NK-92 treated with Interleukin-12 subunit alpha and Interleukin-12 subunit beta, amount 100 ng/mL, for 24 hours (cell line): ENCODE measurements around the gene SMDT1.
"Not testable (repeated sequence)": the region's sequence is repeated elsewhere in the genome, so short reads cannot be mapped to it uniquely, and the experiment has no call there.

ENCODE experiments used
- DNase-seq: peaks from one replicate; lab custom pipeline; 2025; lab: John Stamatoyannopoulos, UW

The SMDT1 gene

GRCh38 chr22:42070517-42071422, 8.7 kb upstream of the SMDT1 start, which contains the start of gene NAGA:
NAGA (minus strand) TSS chr22:42070812; CDS start chr22:42070297, 515 bp downstream.
- DNase-seq, result peak; percentile 72

DNA sequence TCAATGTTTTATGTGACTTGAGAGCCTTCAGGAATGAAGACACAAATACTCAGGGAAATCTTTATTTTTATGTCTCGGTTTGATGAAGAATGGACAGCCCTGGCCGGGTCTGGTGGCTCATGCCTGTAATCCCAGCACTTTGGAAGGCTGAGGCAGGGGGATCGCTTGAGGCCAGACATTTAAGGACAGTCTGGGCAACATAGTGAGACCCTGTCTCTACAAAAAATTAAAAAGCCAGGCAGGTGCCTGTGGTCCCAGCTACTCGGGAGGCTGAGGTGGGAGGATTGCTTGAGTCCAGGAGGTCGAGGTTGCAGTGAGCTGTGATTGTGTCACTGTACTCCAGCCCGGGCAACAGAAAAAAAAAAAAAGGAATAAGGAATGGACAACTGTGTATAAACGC, 8.0 kb upstream of the SMDT1 start:
- not testable (repeated sequence) for DNase-seq

DNA sequence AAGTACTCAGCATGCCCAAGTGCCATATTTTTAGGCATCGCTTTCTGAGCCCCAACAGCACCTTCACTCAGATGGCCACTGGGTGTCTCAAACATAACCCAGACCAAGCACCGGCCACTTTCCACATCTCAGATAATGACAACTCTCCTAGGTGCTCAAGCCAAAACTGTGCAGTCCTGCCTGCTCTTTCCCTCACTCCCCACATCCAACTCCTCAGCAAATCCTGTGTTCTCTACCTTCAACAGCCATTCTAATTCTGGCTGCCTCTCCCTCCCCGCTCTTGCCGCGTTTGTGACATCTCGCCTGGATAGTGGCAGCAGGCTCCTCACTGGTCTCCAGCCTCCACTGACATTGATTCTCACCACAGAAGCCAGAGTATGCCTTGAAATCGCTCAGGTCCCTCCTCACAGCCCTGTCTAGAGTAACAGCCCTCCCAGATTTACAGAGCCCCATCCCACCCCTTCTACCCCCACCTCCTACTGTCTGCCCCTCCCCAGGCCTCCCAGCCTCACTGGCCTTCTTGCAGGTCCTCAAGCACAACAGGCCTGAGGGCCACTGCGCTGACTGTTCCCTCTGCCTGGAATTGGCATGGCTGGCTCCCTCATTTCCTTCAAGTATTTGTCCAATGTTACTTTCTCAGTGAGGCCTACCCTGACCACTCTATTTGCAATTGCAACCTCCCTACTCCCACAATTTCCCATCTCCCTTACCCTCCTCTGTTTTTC, 6.7 kb upstream of the SMDT1 start:
- DNase-seq, result no peak

DNA sequence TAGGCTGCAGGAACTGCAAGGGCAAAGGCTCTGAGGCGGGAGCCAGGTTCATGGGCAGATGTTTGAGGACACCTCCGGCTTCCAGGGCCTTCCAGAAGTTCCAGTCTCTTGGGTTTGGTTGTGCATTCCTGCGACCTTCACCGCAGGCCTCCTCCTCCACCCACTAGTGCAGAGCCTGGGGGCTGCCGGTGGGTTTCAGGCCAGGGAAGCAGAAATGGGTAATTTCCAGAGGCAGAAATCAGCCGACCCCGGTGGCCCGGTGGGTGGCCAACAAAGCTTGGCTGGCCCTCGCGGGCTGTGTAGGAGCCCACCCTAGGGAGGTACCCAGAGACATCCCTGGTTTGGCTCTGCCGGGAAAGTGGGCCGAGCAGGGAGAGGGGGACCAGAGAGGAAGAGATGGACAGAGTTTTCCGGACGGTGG, 5.9 kb upstream of the SMDT1 start:
- DNase-seq, result no peak

DNA sequence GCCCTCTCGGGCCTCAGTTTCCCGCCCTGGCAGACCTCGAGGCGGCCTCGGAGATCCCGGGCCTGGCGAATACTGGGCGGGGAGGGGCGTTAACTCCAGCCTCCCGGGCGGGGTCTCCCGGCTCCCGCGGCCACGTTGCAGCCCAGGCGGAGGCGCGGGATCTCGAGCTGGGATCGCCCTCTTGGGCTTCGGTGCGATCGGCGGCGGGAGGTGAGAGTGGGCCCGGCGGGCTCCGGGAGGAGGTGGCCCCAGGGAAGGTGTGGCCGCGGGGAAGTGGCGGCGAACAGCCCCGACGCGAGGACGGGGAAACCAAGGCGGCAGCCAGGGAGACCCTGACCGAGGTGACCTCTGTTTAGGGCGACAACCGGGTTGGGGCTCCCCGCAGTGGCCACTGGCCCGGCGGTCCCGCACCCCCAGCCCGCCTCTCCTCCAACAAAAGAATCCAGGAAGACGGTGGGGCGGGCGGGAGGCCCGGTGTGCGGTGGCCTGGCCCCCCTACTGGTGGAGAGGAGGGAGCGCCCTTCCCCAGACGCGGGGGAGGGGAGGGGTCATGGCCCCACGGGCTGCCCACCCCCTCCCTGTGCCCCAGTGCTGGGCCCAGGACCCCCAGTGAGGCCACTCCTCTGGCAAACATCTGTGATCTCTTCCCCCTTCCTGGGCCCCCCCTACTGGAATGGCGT, 5.2 kb upstream of the SMDT1 start, which contains the start of gene PHETA2:
TSS of gene PHETA2 (plus strand) at position 117 of the 680 bp plus-strand sequence. CDS start 3,046 bp downstream, outside the sequence.
- no peak for DNase-seq

- no peak for DNase-seq
These were observed 4.4 kb upstream of the SMDT1 start for GRCh38 chr22:42074846-42075676.

DNA sequence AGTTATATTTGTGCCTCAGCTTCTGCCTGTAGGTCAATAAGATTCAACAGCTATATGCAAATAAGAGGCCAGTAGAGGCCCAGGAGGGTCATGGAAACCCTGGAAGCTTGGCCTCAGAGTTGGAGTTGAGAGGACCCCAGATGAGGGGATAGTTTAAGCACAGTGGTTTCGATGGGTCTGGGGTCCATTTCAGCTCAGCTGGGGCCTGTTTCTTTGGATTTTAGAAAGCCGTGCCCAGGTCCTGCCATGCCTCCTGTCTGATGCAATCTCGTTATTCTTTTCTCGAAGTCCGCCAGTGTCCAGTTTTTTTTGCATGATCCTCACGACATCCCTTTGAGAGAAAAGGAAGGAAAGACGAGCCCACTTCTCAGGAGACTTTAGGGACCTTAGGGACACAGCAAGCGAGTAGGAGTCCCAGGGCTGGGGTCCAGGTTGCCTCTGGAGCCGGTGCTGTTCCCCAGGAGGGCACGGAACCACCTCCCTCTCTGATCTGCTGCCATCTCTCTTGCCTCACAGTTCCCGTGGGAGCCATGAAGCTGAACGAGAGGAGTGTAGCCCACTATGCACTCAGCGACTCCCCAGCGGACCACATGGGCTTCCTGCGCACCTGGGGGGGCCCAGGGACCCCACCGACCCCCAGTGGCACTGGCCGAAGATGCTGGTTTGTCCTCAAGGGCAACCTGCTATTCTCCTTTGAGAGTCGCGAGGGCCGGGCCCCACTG, 2.6 kb upstream of the SMDT1 start:
- no peak for DNase-seq

DNA sequence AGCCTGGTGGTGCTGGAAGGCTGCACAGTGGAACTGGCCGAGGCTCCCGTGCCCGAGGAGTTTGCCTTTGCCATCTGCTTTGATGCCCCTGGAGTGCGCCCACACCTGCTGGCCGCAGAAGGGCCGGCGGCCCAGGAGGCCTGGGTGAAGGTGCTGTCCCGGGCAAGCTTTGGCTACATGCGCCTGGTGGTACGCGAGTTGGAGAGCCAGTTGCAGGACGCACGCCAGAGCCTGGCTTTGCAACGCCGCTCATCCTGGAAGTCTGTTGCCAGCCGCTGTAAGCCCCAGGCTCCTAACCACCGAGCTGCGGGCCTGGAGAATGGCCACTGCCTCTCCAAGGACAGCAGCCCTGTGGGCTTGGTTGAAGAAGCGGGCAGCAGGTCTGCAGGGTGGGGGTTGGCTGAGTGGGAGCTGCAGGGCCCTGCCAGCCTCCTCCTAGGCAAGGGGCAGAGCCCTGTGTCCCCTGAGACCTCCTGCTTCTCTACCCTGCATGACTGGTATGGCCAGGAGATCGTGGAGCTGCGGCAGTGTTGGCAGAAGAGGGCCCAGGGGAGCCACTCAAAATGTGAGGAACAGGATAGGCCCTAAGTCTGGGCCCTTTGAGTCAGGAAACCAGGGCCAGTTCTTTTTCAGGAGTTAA, 1.9 kb upstream of the SMDT1 start:
- no peak for DNase-seq

DNA sequence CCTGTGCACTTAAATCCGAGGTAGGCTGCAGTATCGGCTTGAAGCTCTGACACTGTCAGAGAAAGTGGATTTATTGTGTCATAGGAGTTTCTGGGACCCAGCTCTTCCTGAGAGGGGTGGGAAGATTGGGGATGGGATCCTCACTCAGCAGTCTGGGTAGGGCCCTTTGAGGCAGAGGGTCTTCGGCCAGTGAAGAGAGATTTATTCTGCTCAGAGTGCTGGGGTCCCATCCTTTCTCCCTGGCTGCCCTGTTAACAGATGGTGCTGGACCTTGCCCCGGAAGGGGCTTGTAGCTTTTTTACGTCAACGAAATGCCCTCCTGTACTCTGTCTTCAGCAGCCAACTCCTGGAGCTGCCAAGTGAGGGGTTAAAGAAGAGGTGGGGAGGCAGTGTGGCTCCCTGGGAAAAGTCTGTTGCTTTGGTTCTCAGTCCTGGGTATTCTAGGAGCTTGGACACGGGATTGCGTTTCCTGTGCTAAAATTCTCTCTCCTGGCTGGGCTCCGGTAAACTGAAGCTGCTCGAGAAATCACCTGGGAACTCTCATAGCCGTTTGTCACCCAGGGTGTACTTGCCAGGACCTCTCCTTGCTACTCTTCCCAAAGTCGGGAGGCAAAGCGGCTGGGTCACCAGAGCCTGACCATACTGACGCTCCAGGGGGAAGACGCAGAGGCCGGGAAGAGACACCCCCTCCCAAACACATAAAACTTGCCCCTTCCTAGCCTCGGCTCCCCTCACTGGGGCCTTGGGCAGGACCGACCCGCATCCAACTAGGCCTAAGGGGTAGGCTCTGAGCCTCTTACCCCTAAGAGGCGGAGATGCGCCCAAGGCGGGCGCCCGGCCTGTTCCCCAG, 806 bp upstream of the SMDT1 start:
- no peak for DNase-seq

DNA sequence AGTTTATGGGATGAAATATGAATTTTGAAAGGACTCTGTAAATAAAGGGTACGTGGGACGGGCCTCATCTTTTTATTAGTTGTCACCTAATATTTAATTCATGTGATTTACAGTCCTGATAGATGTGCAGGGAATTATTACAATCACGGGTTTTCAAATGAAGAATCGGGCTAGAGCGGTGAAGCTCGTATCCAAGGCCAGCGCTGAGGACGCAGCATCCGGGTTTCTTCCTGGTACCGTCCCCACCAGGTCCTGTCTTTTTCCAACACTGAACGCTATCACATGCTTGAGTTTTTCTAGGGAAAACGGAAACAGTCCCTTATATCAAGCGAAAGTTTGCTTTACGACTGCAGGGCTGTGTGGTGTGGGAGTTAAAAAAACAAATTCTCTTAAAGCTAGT, 787 bp downstream of the SMDT1 start:
- no peak for DNase-seq

- DNase-seq, result no peak
These were observed 3.6 kb downstream of the SMDT1 start for GRCh38 chr22:42083119-42083518.

DNA sequence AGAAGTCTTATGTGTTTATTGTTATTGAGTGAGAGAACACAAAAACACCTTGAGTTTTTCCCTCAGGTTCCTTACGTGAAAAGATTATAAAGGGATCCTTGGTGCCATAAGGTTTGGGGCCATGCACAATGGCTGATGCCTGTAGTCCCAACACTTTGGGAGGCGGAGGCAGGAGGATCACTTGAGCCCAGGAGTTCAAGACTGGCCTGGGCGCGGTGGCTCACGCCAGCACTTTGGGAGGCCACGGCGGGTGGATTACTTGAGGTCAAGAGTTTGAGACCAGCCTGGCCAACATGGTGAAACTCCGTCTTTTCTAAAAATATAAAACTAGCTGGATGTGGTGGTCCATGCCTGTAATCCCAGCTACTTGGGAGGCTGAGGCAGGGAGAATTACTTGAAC, 5.4 kb downstream of the SMDT1 start:
- DNase-seq, result no peak

GRCh38 chr22:42086051-42086450, 6.6 kb downstream of the SMDT1 start:
- DNase-seq, result no peak

DNA sequence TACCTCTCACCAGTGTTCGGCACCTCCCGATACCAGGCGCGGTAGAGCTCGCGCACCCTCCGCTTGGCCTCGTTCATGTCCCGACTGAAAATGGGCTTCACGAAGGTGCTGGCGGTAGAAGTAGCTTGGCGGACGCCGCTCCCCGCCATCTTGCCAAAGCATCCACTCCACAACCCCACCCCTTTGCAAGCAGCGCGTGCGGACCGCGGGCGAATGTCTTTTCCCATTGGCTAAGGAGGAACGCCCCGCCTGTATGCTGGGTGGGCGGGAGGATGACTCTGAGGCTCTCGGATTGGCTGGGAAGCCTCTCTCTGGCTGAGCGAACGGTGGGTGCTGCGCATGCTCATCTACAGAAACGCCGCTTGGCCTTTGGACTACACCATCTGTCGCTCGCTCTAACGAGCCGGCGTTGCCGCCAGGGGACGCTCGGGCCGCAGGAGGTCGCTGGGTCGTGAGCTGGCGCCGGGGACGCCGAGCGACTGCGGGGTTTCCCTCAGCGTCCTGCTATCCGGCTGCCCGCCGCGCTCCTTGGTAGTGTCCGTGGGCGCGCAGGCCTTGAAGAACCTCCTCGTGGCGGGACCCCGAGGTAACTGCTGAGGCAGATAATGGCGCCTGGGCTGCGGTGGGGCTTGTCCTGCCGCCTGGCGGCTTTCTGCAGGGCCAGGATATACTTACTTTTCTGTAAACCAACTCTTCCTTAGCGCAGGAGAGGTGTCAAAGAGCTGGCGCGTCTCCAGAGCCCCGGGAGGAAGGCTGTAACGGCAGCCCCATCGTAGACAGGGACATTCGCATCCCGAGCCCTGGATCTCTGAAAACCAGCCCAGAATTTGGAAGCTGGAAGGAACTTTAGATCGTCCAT, 11.3 kb downstream of the SMDT1 start, which contains the start of gene NDUFA6:
TSS of gene NDUFA6 (minus strand) at position 177 of the 859 bp plus-strand sequence. CDS start at position 149, 28 bp downstream.
- DNase-seq, result peak; percentile 97

- DNase-seq, result no peak
These were observed 11.9 kb downstream of the SMDT1 start for GRCh38 chr22:42091455-42091782.

DNA sequence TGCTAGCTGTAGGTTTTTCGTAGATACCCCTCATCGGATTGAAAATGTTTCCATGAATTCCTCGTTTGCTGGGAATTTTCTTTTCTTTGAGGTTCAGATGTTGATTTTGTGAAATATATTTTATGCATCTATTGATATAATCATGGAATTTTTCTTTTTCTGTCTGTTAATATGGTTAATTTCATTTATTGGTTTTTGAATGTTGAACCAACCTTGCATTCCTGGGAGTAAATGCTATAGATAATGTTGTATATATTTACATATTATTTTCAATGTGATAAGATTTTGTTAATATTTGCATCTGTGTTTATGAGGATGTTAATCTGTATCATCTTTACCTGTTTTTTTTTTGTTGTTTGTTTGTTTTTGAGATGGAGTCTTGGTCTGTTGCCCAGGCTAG, 21.7 kb downstream of the SMDT1 start:
- no peak for DNase-seq

DNA sequence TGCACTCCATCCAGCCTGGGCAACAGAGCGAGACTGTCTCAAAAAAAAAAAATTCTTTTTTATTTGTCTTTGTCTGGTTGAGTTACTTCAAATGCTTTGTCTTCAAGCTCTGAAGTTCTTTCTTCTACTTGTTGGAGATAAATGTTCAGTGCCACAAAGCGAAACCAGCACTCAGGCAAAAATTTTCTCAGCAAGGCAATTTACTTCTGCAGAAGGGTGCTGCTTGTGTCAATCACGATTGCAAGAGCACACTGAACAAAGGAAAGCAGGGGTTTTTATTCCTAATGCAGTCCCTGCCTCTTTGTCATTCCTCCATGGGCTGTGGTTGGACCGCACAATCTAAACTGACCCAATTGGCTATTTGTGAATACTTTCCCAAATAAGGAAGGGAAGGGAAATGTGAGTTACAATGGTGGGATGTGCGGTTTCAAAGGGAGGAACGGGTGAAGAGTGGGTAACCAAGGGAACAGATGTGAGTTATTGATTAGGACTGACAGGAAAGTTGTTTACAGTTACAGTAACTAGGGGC, 24.9 kb downstream of the SMDT1 start:
- not testable (repeated sequence) for DNase-seq

GRCh38 chr22:42108848-42109247, 29.3 kb downstream of the SMDT1 start:
- no peak for DNase-seq
